Activated CD8-positive, alpha-beta memory T cell treated with anti-CD3 and anti-CD28 coated beads, Interleukin-2, amount 50 U/mL, for 1 hour (primary cell): ENCODE data around the gene MTERF1.
"Not testable (repeated sequence)": the region's sequence is repeated elsewhere in the genome, so short reads cannot be mapped to it uniquely, and the experiment has no call there.

Source experiments
- DNase-seq: peaks from one replicate; pipeline ENCODE4 v3.0.0-alpha.2; 2020; ENCODE audit errors: extremely low read depth

Gene MTERF1

DNA sequence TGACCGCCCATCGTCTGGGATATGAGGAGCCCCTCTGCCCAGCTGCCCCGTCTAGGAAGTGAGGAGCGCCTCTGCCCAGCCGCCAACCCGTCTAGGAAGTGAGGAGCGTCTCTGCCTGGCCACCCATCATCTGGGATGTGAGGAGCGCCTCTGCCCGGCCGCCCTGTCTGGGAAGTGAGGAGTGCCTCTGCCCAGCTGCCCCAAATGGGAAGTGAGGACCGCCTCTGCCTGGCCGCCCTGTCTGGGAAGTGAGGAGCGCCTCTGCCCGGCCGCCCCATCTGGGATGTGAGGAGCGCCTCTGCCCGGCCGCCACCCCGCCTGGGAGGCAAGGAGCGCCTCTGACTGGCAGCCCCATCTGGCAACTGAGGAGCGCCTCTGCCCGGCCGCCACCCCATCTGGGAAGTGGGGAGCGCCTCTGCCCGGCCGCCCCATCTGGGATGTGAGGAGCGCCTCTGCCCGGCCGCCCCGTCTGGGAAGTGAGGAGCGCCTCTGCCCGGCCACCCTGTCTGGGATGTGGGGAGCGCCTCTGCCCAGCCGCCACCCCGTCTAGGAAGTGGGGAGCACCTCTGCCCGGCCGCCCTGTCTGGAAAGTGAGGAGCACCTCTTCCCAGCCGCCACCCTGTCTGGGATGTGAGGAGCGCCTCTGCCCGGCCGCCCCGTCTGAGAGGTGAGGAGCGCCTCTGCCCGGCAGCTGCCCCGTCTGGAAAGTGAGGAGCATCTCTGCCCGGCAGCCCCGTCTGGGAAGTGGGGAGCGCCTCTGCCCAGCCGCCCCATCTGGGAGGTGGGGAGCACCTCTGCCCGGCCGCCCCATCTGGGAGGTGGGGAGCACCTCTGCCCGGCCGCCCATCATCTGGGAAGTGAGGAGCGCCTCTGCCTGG, 7.1 kb upstream of the MTERF1 start:
- DNase-seq = not testable (repeated sequence)

DNA sequence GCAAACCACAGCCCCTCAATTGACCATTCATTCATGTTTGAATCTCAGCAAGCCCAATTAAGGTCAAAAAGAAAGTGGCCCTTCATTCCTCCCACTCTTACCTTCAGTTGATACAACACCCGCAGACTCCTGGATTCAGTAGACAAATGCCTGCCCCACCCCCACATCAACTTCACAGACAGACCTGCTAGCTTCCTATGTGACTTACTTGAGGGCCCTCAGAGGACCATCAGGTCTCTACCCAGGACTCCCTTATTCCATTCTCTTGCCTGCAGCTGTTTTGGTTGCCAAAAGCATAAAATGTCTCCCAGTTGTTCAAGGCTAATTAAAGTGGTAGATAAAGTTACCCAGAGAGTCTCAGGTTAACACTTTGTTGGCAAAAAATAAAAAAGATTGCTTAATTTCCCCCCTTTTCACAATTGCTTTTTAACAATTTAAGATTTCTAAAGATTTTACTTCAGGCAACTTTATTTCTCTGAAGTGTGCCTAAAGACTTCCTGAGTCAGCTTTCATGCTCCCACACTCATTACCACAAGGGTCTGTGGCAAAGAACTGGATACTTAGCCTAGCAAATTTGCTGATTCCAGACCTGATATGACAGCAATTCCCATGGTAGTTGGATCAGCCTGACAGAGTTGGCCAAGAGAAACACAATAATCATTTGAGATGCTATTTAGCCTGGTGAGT, 3.3 kb upstream of the MTERF1 start:
- no peak for DNase-seq

DNA sequence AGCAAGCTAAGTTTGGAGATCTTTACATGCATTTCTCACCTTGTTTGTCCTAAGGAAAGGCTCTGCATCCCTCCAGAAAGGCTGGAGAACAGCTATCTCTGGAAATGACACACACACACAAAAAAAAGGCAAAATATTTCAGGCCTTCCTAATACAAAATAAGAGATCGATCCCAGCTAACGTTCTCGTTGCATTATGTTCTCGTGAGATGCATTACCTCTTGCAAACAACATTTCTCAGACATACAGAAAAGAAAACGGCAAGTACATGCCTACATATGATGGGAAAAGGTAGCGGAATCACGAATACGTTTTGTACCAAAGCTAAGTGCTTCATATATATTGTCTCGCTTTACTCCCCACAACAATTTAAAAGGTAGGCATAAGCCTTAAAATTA, 488 bp downstream of the MTERF1 start:
- no peak for DNase-seq

DNA sequence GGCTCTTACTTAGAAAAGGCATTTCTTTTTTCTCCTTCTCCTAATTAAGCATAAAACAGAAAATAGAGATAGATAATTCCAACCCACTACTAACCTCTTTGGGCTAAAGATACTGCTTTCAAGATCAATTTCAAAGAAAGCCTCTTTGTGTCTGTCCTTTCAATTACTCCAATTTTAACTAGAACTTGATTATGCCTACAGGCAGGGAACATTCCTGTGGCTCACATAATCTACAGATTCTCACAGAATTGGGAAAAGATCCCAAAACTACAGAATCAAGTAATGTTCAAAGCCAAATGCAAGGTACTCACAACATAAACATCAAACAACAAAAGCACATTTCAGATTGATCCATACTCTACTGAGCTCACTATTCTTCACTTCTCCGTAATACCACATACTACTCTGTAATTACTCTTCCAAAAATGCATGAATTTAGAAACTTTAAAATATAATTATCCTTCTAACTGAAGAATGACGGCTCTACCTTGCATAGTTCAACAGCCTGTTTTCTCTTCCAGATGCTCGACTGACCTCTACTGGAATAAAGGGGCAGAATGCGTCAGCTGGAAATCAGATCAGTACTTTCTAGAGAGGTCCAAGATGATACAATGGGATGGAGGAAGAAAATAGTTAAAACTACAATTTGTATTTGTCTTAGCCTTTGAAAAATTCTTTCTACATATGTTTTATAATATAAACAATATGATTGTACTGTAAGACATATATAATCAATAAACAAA, 3.9 kb downstream of the MTERF1 start:
- no peak for DNase-seq

DNA sequence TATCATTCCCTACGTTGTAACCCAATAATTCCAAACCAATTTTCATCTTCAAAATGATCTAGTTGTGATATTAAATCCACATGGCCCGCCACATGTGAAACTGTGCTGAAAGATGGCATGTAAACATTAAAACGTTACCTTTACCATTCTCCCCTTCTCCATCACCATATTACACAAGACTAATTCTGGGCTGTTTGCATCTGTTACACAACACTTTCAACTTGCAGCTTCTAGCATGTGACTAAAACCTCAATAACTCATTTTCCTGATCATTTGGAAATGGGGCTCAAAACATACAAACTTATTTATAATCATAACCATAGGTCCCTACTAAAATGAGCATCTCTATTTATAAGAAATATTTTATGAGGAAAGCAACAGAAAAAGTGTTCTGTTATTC, 4.7 kb downstream of the MTERF1 start:
- no peak for DNase-seq

DNA sequence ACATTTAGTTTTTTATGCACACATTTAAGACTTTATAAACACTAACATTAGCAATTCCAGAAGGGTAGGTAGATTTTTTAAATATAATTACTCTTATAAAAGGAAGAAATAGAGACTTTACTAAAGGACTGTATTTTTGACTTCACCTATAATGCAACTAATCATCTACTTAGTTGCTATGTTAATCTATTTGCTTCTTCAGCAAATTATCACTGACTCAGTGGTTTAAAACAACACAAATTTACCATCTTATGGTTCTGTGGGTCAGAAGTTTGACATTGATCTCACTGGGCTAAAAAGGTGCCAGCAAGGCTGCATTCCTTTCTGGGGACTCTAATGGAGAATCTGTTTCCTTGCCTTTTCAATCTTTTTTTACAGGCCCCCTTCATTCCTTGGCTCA, 7.6 kb downstream of the MTERF1 start:
- no peak for DNase-seq

DNA sequence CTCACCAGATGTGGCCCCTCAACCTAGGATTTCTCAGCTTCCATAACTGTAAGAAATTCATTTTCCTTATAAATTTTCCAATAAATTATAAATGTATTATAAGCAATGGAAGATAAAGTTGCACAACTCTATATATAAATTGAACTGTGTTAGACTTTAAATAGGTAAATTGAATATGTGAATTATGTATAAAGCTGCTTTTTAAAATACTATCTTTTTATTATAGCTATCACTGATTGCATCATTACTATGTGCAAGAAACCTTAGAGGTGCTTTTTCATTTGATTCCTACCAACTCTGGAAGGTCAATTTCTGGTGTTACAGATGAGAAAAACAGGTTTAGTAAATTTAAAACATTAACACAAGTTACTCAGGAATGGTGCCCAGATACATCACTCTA, 8.4 kb downstream of the MTERF1 start:
- no peak for DNase-seq

DNA sequence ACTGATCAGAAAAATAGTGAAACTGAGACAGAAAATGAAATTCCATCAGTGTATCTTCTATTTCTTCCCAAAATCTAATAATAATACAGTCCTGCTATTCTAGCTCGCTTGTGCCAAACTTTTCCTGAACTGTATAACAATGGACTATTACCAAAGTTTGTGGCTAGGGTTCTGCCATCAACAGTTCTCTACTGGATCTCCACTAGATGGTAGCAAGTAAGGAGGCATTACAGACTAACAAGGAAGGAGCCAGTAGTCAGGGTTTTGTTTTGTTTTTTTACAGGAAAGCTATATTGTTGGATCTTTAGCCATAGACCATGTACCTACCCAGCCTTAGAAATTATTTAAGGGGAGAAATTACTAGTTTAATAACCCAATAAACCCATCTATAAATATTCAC, 10.8 kb downstream of the MTERF1 start:
- no peak for DNase-seq

DNA sequence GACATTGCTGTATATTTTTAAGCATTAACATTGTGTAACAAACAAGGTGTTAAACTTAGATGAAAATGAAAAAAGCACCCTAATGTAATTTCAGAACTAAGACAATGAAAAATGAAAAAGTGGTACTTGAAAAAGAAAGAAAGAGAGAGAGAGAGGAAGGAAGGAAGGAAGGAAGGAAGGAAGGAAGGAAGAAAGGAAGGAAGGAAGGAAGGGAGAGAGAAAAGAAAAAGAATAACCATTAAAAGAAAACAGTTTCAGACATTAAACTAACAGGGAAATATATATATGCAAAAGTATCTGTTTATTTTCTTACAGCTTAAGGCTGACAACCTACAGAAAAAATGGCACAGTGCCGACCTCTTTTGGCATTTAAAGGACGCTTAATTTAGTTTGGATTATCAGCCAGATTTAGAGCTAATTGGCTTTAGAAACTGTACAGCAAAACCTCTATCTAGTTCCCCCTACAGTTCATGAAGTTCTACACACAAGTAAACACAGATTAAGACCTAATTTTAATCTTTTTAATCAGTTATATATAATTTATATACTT, 13.8 kb downstream of the MTERF1 start:
- no peak for DNase-seq

DNA sequence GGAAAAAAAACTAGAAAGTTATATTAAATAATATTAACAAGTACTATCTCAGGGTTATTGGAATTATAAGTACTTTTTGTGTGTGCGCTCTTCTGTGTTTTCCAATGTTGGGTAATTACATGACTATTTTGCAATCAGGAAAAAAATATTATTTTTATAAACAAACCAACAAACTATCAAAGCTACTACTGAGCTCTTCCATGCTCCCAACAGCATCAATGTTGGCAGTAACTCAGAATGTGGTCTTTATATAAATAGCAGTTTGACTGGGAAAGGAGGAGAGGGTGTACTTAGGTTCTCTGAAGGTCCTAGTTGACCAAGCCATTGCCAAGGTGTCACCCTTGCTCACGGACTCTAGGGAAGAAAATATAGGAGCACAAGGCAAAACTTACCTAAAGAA, 15.0 kb downstream of the MTERF1 start:
- DNase-seq = no peak

DNA sequence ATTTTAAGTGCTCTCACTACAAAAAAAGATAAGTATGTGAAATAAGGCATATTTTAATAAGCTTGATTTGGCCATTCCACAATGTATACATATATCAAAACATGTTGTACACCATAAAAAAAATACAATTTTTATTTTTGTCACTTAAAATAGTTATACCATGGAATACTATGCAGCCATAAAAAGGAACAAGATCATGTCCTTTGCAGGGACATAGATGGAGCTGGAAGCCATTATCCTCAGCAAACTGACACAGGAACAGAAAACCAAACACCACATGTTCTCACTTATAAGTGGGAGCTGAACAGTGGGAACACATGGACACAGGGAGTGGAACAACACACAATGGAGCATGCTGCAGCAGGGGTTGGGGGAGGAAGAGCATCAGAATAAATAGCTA, 15.9 kb downstream of the MTERF1 start:
- not testable (repeated sequence) for DNase-seq

DNA sequence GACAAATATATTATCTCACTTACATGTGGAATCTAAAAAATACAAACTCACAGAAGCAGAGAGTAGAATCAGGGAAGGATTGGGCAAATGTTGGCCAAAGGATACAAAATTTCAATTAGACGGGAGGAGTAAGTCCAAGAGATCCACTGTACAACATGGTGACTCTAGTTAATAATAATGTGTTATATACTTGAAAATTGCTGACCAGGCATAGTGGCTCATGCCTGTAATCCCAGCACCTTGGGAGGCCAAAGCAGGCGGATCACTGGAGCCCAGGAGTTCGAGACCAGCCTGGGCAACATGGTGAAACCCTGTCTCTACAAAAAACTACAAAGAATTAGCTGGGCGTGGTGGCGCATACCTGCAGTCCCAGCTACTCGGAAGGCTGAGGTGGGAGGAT, 16.4 kb downstream of the MTERF1 start:
- DNase-seq = no peak

DNA sequence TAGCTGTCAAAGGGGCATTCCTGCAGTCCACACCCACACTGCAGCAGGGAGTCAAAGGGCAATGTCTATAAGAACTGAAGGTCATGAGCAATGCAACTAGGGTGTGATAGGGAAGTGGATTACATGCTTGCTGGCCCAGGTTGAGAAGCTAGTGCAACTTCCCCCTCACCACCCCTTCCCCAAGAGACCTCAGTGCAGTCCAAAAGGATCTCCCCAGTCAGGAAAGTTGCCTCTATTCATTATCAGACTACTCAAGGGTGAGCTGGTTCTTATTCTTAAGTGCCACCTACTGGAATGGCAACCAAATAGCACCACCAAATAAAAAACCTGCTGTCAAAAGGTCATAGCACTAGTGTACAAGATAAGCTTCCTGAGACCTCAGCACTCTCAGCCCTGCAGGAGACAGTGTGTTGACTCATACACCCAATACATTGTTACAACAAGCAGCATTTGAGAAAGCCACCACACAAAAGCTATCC, 28.2 kb downstream of the MTERF1 start:
- DNase-seq = no peak

DNA sequence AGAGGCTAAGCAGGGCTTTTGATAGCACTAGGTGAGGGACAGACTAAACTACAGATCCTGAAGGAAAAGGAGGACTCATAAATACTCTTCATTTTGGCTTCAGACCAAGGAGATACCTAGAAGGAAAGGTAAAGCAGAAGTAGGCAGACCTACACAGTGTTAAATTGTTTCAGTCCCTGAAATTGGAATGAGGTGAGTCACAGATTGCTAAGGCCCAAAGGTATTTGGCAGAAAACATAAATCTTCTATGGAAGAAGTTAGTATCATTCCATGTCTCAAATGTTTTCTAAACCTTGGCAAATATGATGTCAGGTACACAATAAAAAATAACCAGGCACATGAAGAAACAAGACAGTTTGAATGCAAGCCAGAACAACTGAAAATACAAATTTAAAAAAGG, 30.0 kb downstream of the MTERF1 start:
- DNase-seq = no peak

DNA sequence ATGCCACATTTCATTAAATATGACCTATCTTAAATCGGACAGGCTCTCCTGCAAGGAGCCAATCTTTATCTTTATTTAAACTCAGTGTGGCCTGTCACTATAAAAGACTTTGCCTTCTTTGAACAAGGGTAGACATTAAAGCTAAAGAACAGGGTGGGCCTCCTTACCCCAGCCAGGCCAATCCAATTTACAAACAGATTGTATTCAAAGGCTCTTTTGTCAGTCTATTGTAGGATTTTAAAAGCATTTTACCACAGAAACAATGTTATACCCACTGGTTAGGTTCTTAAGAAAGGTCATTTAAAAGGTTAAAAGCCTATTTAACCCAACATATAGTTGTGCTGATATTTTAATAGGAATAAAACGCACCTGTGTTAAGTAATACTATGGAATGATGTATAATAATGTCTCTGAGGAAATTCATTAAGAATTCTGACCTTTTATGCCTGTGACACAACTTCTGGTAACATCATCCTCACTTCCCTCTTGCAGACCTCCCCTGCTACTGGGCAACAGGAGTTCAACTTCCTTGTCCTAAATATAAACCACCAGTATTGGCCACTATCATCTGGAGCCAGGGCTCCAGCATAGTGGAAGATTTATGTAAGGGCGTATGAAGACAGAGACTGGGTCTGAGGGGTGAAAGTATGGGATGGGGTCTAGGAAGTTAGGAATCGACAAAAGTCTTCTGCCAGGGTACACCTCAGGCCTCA, 32.5 kb downstream of the MTERF1 start:
- no peak for DNase-seq

DNA sequence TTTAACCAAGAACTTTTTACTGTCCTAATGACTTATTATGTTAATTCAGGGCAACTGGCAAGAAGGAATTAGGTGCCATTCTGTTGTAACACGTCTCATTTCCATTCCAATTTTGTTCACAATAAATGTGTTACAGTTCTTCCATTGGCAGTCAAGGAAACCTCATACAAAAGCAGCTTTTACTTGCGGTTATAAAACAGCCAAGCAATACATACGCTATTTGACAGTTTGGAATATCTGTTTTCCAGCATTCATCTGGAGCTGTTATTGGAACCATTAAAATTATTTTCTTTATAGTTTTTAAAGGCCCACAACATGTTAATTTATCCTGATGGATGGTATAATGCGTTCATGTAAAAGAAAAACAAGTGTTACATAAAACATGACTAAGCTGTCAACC, 33.3 kb downstream of the MTERF1 start:
- no peak for DNase-seq

DNA sequence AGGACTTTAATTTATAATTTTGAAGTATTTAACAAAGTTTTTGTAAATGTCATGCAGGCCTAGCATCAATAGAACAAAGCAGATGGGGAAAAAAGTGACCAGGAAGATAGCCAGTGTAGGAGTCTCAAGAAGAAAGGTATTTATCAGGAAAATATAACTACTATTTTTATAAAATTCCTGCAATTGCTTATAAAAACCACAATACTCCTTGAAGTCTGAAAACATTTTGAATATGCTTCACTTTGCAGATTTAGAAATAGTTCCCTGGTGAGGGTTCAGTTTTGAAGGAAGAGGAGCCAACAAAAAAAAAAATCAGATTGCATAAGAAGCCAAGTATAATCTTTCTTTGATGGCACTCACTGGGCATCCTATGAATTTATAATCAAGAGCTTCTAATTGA, 34.1 kb downstream of the MTERF1 start:
- DNase-seq = no peak

DNA sequence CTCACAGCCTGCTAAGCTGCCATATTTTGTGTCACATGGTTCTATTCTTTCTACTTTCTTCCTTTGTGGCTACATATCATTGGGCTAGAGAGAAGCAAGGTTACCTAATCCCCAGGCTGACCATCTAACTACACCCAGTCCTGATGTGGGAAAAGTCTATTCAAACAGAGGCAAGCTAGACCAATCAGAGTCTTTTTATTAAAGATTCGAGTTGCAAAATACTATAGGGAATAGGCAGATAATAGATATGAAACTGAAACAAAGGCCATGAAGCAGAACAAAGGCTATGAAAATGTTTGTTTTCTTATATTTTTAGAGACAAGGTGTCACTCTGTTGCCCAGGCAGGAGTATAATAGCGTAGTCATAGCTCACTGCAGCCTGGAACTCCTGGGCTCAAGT, 36.7 kb downstream of the MTERF1 start:
- no peak for DNase-seq

DNA sequence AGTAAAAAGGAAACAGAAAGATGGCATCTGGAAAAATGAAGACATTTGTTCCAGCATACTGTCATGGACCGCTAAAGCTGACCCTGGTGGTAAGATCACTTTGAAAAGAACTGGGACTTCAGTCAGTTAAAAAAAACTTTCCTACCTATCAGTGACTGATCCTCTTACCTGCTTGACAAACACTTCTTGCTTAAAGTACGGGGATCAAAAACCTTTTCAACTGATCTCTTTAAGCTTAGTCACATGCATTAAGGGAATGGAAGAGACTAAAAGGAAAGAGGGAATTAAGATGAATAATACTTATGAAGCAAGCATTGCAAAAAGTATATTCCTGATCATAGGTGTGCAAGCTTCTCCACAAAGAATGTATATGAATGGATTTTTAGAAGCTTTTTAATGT, 42.1 kb downstream of the MTERF1 start:
- no peak for DNase-seq

DNA sequence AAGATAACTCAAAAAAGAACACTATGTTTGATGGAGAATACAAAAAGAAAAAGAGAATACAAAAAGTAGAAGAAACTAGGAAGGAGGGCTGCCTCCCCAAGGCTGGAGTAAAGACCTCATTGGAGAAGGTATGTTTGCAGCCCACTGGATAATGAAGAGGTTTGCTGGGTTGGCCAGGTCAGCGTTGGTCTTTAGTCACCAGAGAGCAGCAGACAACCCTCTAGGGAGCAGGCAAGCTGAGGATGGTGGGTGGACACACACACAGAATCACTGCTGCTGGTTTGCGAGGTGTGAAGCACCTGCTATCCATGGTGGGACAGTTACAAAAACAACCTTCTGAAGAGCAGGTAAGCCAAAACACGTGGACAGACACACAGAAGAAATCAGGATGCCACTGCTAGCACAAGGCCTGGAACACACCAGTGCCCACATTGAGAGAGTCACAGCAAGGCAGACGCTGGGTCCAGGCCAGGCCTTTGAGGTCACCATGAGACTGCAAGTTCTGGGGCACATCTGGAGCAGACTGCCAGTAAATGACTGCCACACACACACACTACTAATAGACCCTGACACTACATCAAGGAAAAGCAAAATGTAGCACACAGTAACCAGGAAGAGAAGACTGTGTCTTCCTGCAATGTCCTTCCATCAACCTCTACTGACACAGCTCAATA, 43.0 kb downstream of the MTERF1 start:
- DNase-seq = no peak

DNA sequence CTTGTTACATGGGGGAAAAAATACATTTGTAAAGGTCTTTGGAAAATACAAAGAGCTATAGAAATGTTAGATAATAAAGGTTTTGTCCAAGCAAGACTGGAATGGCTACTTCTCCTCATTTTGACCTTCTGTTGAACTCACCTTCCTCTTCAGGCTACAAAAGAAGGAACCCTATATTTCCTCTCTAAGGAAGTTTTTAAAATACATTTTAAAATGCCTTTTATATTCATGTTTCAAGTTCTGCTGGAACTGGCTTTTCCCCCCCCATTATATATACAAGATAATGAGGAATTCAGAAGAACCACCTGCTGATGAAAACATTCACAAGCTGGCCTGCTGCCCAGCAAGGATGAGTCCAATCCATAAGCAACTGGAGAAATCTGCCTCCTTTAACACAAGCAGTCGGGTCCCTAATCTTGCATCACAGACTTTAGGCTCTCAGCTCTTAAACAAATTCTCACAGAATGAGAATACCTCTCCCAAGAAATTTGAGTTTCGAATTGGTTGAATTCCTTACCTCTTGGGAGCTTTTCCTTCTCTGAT, 44.6 kb downstream of the MTERF1 start:
- DNase-seq = no peak
